GM19324 (cell line): ENCODE data around the gene YAF2.
"Not testable (repeated sequence)": the region's sequence is repeated elsewhere in the genome, so short reads cannot be mapped to it uniquely, and the experiment has no call there.

Source experiments
- ATAC-seq: cut with Tn5 transposase; IDR thresholded peaks from one replicate; pipeline ENCODE4 v1.9.1; 2021; ENCODE audit warnings: mild to moderate bottlenecking, moderate library complexity; ENCODE audit not compliant: unreplicated experiment, low FRiP score

YAF2 gene

GRCh38 chr12:42255866-42256261, 17.8 kb upstream of the YAF2 start:
- no peak for ATAC-seq

GRCh38 chr12:42255221-42255865, 17.3 kb upstream of the YAF2 start:
- ATAC-seq = no peak

DNA sequence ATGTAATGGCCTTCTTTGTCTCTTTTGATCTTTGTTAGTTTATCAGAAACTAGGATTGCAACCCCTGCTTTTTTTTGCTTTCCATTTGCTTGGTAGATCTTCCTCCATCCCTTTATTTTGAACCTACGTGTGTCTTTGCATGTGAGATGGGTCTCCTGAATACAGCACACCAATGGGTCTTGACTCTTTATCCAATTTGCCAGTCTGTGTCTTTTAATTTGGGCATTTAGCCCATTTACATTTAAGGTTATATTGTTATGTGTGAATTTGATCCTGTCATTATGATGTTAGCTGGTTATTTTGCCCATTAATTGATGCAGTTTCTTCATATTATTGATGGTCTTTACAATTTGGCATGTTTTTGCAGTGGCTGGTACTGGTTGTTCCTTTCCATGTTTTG, 14.6 kb upstream of the YAF2 start:
- not testable (repeated sequence) for ATAC-seq

GRCh38 chr12:42249033-42249432, 11.0 kb upstream of the YAF2 start:
- ATAC-seq = not testable (repeated sequence)

DNA sequence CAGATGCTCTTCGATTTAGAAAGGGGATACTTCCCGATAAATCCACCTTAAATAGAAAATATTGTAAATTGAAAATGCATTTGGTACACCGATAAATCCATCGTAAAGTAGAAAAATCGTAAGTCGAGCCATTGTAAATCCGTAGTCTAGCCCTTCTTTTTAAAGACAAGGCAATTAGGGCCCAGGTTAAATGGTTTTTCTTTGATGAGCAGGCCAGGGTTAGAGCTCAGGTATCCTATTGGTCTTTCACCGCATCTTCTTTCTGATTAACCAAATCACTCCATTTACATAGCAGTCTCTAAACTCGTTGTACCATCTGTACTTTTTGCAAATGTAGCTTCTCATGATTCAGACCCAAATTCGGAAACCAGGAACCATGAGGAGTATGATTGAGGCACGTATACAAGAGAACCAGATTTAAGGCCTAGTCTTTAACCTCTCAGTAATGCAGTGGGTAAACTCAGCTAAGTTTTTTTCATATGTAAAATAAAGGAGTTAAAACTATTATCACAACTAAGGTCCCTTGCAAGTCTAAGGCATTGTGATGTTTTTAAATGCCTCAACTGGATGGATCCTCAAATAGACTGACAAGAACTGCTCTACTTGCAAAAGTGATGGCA, 2.2 kb upstream of the YAF2 start:
- no peak for ATAC-seq

DNA sequence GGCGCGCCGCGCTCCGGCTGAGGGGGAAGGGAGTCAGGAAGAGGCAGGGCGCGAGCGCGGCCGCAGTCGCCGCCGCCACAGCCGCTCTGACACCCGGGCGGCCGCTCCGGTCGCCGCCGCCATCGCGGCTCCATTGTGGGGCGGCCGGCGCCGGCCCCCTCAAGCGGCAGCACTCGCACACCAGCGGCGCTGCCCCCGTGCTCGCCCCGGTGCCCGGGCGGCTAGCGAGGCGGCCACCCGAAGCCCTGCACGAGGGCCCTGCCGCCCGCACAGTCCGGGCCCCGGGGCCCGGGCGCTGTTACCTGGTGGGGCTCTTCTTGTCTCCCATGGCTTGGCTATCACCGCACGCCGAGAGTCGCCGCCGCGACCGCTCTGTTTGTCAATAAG, 202 bp downstream of the YAF2 start:
- peak; percentile 37 for ATAC-seq

DNA sequence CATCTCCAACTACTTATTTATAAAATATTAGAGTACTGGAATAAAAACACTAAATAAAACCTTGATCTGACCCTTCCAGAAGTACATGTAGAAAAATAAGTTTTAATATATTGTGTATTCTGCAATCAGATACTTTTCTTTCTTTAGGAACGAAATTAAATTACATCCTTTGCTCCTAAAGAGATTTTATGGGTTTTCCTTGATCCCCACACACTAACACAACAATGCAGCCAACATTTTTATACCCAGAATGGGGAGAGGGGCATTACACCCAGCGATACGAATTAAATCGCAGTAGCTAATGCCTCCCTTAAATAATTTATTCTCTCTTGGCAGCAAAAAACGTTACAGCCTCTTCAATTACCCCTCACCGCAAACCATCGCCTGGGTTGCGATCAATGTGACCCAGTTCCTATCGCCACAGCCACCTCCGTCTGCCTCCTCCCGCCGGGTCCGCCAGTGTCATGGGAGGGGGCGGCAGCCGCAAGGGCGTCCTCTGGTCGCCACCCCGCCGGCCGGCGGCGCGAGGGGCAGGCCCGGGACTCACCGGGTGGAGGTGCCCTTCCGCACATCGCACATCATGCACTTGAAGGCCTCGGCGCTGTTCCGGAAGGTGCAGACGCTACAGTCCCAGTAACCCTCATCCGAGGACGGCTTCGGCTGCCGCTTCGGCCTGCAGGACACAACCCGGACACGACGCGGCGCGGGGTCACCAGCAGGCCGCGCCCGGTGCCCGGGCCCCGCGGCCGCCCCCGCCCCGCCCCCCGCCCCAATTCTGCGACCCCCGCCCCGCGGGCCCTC, 796 bp downstream of the YAF2 start:
- ATAC-seq = peak; percentile 82

DNA sequence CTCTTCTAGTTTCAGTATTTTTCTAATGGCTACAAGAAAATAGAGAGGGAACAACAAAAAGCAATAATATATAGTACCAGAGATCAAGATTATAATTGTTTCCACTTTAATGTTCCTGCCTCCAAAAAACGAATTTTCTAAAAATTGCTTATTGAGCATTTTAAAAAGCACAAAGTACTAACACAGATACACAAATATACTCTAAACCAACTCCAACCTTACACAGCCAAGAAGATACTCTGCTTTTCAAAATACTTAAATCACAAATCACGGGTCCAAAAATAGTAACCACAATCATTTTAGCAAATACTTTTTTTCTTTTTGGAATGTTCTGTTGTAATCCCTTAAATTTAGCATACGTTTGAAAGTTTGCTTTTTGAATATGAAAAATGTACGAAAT, 2.0 kb downstream of the YAF2 start:
- no peak for ATAC-seq

- ATAC-seq = no peak
These were observed 2.6 kb downstream of the YAF2 start for GRCh38 chr12:42235426-42235825.

- ATAC-seq = no peak
These were observed 3.1 kb downstream of the YAF2 start for GRCh38 chr12:42234970-42235369.

DNA sequence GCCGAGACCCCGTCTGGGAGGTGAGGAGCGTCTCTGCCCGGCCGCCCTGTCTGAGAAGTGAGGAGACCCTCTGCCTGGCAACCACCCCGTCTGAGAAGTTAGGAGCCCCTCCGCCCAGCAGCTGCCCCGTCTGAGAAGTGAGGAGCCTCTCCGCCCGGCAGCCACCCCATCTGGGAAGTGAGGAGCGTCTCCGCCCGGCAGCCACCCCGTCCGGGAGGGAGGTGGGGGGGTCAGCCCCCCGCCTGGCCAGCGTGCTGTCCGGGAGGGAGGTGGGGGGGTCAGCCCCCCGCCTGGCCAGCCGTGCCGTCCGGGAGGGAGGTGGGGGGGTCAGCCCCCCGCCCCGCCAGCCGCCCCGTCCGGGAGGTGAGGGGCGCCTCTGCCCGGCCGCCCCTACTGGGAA, 10.5 kb downstream of the YAF2 start:
- not testable (repeated sequence) for ATAC-seq

DNA sequence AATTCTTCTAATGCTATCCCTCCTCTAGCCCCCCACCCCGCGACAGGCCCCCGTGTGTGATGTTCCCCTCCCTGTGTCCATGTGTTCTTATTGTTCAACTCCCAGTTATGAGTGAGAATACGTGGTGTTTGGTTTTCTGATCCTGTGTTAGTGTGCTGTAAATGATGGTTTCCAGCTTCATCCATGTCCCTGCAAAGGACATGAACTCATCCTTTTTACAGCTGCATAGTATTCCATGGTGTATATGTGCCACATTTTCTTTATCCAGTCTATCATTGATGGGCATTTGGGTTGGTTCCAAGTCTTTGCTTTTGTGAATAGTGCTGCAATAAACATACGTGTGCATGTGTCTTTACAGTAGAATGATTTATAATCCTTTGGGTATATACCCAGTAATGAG, 13.5 kb downstream of the YAF2 start:
- ATAC-seq = not testable (repeated sequence)

GRCh38 chr12:42222724-42223123, 15.3 kb downstream of the YAF2 start:
- ATAC-seq = no peak

DNA sequence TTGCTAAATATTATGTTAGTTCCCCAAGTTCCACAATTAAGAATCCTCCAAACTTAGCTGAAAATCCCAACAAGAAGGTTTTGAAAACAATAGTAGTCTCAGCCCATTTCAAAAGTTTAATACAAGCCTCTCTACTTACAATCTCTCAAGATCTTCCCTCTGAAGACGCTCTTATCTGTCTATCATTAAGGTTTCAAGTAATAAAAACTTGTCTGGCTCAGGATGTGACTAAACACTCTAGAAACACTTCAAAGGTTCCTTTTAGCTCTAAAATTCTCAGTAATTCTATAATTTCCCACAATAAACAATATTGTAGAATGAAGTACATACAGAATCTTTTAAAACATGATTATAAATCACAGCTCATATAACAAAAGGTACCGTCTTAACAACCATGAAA, 16.3 kb downstream of the YAF2 start:
- ATAC-seq = no peak

GRCh38 chr12:42217656-42218055, 20.4 kb downstream of the YAF2 start:
- no peak for ATAC-seq

- ATAC-seq = no peak
These were observed 21.3 kb downstream of the YAF2 start for GRCh38 chr12:42216737-42217136.

DNA sequence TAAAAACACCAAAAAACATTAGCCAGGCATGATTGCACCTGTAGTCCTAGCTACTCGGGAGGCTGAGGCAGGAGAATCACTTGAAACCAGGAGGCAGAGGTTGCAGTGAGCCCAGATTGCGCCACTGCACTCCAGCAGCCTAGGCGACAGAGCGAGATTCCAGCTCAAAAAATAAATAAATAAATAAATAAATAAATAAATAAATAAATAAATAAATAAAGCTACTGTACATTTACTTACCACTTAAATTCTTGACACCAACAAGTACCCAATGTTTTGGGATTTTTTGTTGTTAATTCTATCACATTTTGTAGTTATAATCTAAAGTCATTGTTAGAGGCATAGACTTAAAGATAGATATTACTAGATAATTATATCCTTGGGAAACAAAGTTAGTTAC, 22.3 kb downstream of the YAF2 start:
- not testable (repeated sequence) for ATAC-seq

- no peak for ATAC-seq
These were observed 24.1 kb downstream of the YAF2 start for GRCh38 chr12:42213954-42214426.

DNA sequence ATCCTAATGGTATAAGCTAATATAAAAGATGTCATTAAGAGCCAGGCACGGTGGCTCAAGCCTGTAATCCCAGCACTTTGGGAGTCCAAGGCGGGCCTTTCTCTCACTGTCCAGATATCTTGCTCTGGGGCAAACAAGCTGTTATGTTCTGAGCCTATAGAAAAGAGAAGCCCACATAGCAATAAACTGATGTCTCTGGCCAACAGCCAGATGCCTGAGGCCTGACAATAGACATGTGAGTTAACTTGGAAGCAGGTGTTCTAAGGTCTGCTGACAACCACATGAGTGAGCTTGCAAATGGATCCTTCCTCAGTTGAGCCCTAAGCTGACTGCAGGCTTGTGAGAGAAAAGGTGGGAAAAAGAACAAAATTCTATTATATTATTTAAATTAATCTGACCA, 25.0 kb downstream of the YAF2 start:
- no peak for ATAC-seq

GRCh38 chr12:42208574-42208973, 29.5 kb downstream of the YAF2 start:
- ATAC-seq = no peak

GRCh38 chr12:42204819-42205218, 33.2 kb downstream of the YAF2 start:
- ATAC-seq = no peak

- no peak for ATAC-seq
These were observed 33.7 kb downstream of the YAF2 start for GRCh38 chr12:42204362-42204761.
